Measurements from ENCODE around the gene TPO.

DNA sequence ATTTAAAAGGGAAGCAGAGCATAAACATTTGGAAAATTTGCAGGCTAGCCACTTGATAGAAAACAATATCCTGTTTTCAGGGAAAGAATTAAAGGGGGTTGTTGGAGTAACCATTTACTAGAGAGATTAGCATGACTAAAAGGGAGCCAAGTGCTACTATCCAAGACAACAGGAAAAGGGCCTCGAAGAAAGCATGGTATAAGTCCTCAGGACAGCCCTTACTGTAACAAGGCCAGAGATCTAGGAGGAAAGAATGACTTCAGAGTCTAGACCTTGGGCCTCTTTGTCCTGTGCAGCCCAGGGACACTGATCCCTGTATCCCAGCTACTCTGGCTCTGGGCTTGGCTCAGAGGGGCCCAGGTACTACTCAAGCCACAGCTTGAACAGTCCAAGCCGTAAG, 16.6 kb downstream of the TPO start:
- TF ChIP-seq CTCF (IDR thresholded peaks at IDR 0.05) (no peak), ZFX (IDR thresholded peaks at IDR 0.05; ENCODE audit: borderline replicate concordance) (no peak)

All from 22Rv1 (cell line).